ENCODE results near the gene FAT1.

The FAT1 gene

GRCh38 chr4:186722796-186723291 lies 812 bp downstream of the FAT1 start:
- no peak for FAIRE-seq

- no peak for FAIRE-seq
Measured at GRCh38 chr4:186719925-186720694, 3.5 kb downstream of the FAT1 start.

- no peak for FAIRE-seq
Measured at GRCh38 chr4:186717556-186717955, 6.1 kb downstream of the FAT1 start.

GRCh38 chr4:186715077-186715476 lies 8.6 kb downstream of the FAT1 start:
- FAIRE-seq: no peak

GRCh38 chr4:186714006-186714675 lies 9.5 kb downstream of the FAT1 start:
- no peak for FAIRE-seq

GRCh38 chr4:186712690-186713089 lies 11.0 kb downstream of the FAT1 start:
- FAIRE-seq: no peak

GRCh38 chr4:186710521-186711119 lies 13.0 kb downstream of the FAT1 start:
- FAIRE-seq: no peak

- no peak for FAIRE-seq
Measured at GRCh38 chr4:186709517-186709916, 14.1 kb downstream of the FAT1 start.

GRCh38 chr4:186708554-186708953 lies 15.1 kb downstream of the FAT1 start:
- FAIRE-seq: no peak

- FAIRE-seq: no peak
Measured at GRCh38 chr4:186707996-186708395, 15.7 kb downstream of the FAT1 start.

- no peak for FAIRE-seq
Measured at GRCh38 chr4:186707574-186707973, 16.1 kb downstream of the FAT1 start.

GRCh38 chr4:186704057-186704456 lies 19.6 kb downstream of the FAT1 start:
- no peak for FAIRE-seq

GRCh38 chr4:186703510-186703909 lies 20.1 kb downstream of the FAT1 start:
- FAIRE-seq: no peak

- FAIRE-seq: no peak
Measured at GRCh38 chr4:186702940-186703339, 20.7 kb downstream of the FAT1 start.

GRCh38 chr4:186702297-186702696 lies 21.4 kb downstream of the FAT1 start:
- FAIRE-seq: no peak

- FAIRE-seq: no peak
Measured at GRCh38 chr4:186701788-186702187, 21.9 kb downstream of the FAT1 start.

- FAIRE-seq: no peak
Measured at GRCh38 chr4:186701273-186701672, 22.4 kb downstream of the FAT1 start.

GRCh38 chr4:186700746-186701145 lies 22.9 kb downstream of the FAT1 start:
- no peak for FAIRE-seq

- FAIRE-seq: no peak
Measured at GRCh38 chr4:186699881-186700397, 23.7 kb downstream of the FAT1 start.

GRCh38 chr4:186699298-186699697 lies 24.4 kb downstream of the FAT1 start:
- FAIRE-seq: no peak

- FAIRE-seq: no peak
Measured at GRCh38 chr4:186698525-186698924, 25.1 kb downstream of the FAT1 start.

GRCh38 chr4:186698028-186698427 lies 25.6 kb downstream of the FAT1 start:
- FAIRE-seq: no peak

GRCh38 chr4:186695392-186695791 lies 28.3 kb downstream of the FAT1 start:
- no peak for FAIRE-seq

- no peak for FAIRE-seq
Measured at GRCh38 chr4:186693894-186694293, 29.8 kb downstream of the FAT1 start.

Data from TTC549 (cell line).